HG02840 (cell line): ENCODE measurements around the gene PLCL2.
"Not testable (repeated sequence)": the region's sequence is repeated elsewhere in the genome, so short reads cannot be mapped to it uniquely, and the experiment has no call there.

Experiments used
- ATAC-seq: cut with Tn5 transposase; IDR thresholded peaks from one replicate; pipeline ENCODE4 v1.9.1; 2021; ENCODE audit warnings: mild to moderate bottlenecking, moderate library complexity, moderate number of reproducible peaks; ENCODE audit not compliant: unreplicated experiment, low FRiP score

PLCL2 gene

GRCh38 chr3:17091910-17092582 is 207.3 kb downstream of the PLCL2 start:
- no peak for ATAC-seq

DNA sequence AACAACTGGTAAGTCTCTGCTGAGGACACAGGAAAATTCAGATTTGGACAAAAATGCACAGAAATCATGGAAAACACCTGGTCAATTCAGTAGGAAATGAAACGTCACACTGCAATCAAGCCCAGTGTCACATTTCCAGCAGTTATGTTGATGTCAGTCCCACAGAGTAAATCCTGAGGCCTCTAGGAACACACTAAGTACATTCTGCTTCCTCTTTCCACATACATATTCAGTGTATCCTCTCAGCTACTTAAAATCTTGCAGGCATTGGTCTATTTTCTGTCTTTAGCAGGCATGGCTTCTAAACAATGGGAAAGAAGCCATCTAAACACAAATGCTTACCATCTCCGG is 207.8 kb downstream of the PLCL2 start:
- ATAC-seq: no peak

- ATAC-seq: no peak
Measured at GRCh38 chr3:17094551-17094950, 209.8 kb downstream of the PLCL2 start.

DNA sequence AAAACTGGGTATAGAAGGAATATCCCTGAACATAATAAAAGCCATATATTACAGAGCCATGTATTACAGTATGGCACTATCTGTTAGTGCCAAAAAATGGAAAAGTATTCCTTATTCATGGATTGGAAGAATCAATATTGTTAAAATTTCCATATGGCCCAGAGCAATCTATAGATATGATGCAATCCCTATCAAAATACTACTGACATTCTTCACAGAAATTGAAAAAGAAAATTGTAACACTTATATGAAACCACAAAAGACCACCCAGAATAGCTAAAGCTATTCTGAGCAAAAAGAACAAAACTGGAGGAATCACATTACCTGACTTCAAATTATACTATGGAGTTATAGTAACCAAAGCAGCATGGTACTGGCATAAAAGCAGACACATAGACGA is 218.8 kb downstream of the PLCL2 start:
- no peak for ATAC-seq

DNA sequence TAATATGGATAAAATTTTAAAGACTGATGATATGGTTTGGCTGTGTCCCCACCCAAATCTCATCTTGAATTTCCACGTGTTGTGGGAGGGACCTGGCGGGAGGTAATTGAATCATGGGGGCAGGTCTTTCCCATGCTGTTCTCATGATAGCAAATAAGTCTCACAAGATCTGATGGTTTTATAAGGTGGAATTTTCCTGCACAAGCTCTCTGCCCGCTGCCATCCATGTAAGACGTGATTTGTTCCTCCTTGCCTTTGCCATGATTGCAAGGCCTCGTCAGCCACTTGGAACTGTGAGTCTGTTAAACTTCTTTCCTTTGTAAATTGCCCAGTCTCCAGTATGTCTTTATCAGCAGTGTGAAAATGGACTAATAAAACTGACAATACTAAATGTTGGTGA is 222.0 kb downstream of the PLCL2 start:
- ATAC-seq: not testable (repeated sequence)

DNA sequence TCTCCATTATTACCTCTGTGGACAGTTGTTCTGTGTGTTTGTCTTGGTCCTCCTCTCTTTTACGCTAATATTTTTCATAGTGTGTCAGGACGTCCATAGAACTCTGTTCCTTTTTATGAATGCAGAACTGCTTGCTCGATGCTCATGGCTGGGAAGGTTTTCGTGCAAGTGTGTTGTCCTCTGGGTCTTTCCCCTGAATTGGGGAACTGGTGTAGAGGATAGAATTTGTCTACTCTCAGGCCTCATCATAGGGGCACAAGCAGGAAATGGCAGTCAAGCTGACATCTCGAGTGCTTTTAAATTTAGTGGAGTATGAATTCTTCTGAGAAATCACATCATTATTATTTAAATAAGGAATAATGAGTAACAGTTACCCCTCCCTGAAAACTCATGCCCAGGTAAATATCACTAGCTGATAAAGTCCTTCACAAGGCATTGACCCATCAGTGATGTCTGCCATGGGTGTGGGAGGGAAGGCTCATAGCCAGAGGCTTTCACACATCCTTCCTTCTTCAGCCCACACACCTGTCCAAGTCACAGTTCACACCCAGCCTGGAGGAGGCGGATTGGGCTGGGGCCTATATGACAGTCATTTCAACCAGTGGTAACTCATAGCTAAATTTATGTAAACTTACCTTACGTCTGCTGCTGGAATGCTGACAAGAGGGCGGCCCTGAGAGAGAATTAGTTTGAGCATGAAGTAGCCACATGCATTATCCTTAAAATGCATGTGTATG is 226.1 kb downstream of the PLCL2 start:
- no peak for ATAC-seq

GRCh38 chr3:17111586-17111985 is 226.8 kb downstream of the PLCL2 start:
- ATAC-seq: no peak

DNA sequence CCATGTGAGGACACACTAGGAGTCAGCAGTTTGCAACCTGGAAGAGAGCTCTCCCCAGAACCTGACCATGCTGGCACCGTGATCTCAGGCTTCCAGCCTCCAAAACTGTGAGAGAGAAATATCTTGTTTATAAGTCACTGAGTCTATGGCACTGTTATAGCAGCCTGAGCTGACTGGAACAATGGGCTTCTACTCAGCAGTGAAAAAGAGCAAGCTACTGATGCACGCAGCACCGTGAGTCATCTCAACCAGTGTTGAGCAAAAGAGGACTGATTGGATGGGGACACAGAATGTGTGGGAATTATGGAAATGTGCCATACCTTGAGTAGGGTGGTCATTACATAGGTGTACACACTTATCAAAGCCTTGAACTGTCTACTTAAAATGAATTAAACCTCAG is 230.4 kb downstream of the PLCL2 start:
- ATAC-seq: no peak

GRCh38 chr3:17116007-17116600 is 231.3 kb downstream of the PLCL2 start:
- no peak for ATAC-seq

- ATAC-seq: no peak
Measured at GRCh38 chr3:17118771-17119170, 234.0 kb downstream of the PLCL2 start.

GRCh38 chr3:17119201-17120072 is 234.7 kb downstream of the PLCL2 start:
- ATAC-seq: no peak

- no peak for ATAC-seq
Measured at GRCh38 chr3:17120115-17120514, 235.4 kb downstream of the PLCL2 start.

DNA sequence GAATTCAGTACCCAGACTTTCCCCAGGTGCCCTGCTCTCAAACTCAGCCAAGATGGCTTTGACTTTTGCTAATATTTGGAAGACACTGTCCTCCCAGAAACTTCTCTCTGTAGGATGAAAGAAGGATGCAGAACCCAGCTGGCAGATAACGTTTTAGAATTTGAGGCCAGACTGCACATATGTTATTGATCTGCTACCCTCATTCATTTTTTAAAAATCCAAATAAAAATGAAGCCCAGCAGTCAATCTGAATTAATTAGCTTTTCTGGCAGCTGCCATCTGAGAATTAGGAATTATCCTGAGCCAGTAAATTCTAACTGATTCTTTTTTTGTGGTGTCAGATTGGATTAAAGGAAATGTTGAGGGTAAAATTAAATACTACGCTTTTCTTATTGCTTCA is 236.6 kb downstream of the PLCL2 start:
- ATAC-seq: no peak

DNA sequence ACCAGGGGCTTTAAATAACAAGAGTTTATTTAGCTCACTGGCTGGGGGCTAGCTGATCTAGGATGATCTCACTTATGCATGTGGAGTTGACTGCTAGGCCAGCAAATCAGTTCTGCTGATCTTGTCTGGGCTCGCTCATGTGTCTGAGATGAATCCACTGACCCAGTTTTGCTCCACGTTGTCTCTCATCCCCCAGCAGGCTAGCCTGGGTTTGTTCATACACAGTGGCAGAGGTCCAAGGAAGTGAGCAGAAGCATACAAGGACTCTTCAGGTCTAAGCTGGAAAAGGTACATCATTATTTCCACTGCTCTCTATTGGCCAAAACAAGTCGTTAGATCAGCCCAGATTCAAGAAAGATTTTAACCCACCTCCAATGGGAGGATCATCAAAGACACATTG is 238.0 kb downstream of the PLCL2 start:
- no peak for ATAC-seq

GRCh38 chr3:17125738-17126442 is 241.1 kb downstream of the PLCL2 start:
- no peak for ATAC-seq

- ATAC-seq: not testable (repeated sequence)
Measured at GRCh38 chr3:17128671-17129070, 243.9 kb downstream of the PLCL2 start.

DNA sequence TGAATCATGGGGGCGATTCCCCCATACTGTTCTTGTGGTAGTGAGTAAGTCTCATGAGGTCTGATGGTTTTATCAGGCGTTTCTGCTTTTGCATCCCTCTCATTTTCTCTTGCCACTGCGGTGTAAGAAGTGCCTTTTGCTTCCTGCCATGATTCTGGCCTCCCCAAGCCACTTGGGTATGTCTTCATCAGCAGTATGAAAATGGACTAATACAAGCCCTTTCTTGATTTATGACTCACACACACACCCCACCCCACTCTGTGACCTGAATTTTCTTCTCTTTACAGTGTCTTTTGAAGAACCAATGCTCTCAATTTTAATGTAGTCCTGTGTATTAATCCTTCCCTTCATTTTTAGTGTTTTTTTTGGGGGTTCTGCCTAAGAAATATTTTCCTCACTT is 244.8 kb downstream of the PLCL2 start:
- ATAC-seq: no peak

GRCh38 chr3:17130956-17131355 is 246.2 kb downstream of the PLCL2 start:
- ATAC-seq: no peak

DNA sequence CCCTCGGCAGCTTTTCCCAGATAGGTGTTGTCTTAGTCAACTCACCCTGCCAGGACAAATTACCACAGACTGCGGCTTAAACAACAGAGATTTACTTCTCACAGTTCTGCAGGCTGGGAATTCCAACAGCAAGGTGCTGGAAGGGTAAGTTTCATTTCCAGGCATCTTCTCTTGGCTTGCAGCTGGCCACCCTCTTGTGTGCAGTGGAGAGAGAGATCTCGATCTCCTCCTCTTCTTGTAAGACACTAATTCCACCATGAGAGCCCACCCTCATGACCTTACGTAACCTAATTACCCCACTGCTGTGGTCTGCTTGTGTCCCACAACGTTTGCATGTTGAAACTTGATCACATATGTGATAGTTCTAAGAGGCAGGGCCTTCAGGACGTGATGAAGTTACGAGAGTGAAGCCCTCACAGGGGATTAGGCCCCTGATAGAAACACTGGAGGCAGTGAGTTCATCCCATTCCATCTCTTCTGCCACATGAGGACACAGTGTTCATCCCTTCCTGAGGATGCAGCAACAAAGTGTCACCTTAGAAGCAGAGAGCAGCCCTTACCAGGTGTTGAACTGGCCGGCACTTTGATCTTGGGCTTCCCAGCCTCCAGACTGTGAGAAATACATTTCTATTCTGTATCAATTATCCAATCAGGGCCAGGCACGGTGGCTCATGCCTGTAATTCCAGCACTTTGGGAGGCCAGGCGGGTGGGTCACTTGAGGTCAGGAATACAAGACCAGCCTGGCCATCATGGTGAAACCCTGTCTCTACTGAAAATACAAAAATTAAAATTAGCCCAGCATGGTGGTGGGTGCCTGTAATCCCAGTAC is 247.7 kb downstream of the PLCL2 start:
- no peak for ATAC-seq
